H1 (cell line): ENCODE results near the gene IGSF9. TPM values are rescaled to one million over a fixed set of nuclear protein-coding genes. Genes with fewer than 3 reads are reported as not detected.

Experiments used
- CTCF ChIA-PET: fragments of 300-600 bp; sonication (Branson Sonifier 250); formaldehyde crosslinking; loops from one replicate; lab custom pipeline; 2021; ENCODE audit not compliant: partially characterized antibody; lab: Charles Lee
- POLR2A ChIA-PET: fragments of 300-600 bp; sonication (Branson Sonifier 250); formaldehyde crosslinking; loops from one replicate; lab custom pipeline; 2021; ENCODE audit warnings: inconsistent platforms; ENCODE audit not compliant: partially characterized antibody; lab: Charles Lee
- DNase-seq, 2 experiments: peaks; one replicate each; pipeline versions ENCODE4 v3.0.0 to v3.0.0-alpha.2; 2010 to 2022; ENCODE audit warnings: low spot score in 2 of 2, low read depth in 1 of 2, mixed read lengths in 1 of 2
- FAIRE-seq: peaks from 2 replicates; lab custom pipeline; 2011; peaks lifted over from hg19 to GRCh38; lab: Jason Lieb, UNC
- H2AFZ ChIP-seq: 2 replicates; pipeline ENCODE4 v1.8.1; 2012; ENCODE audit warnings: low read length, inconsistent platforms
- H2AK5ac ChIP-seq: 2 replicates; pipeline ENCODE4 v1.6.1; 2013; ENCODE audit warnings: low read depth, low read length
- H2BK120ac ChIP-seq: replicated peaks from 2 replicates; pipeline ENCODE3; 2013; ENCODE audit warnings: low read depth, low read length, inconsistent platforms
- H2BK12ac ChIP-seq: 2 replicates; pipeline ENCODE4 v1.6.1; 2013; ENCODE audit warnings: low read depth, low read length
- H2BK15ac ChIP-seq: 2 replicates; pipeline ENCODE4 v1.6.1; 2013; ENCODE audit warnings: low read length
- H2BK20ac ChIP-seq: 2 replicates; pipeline ENCODE4 v1.6.1; 2013; ENCODE audit warnings: low read length
- H2BK5ac ChIP-seq: 2 replicates; pipeline ENCODE4 v1.6.1; 2013; ENCODE audit warnings: low read depth, low read length
- H3K14ac ChIP-seq: 2 replicates; pipeline ENCODE4 v1.6.1; 2013; ENCODE audit warnings: inconsistent platforms; ENCODE audit not compliant: insufficient read length
- H3K18ac ChIP-seq: 2 replicates; pipeline ENCODE4 v1.6.1; 2013; ENCODE audit warnings: low read length; ENCODE audit errors: extremely low read depth
- H3K23ac ChIP-seq: 2 replicates; pipeline ENCODE4 v1.6.1; 2013; ENCODE audit warnings: inconsistent platforms; ENCODE audit not compliant: insufficient read length
- H3K23me2 ChIP-seq: 2 replicates; pipeline ENCODE4 v1.6.1; 2013; ENCODE audit warnings: low read depth, low read length
- H3K27ac ChIP-seq: 2 replicates; pipeline ENCODE4 v1.6.1; 2011; ENCODE audit warnings: low read depth, low read length, inconsistent platforms
- H3K27me3 ChIP-seq, 4 experiments: replicated peaks in 1 of 4; 1 replicate in 1 of 4; 2 replicates in 3 of 4; pipeline versions ENCODE4 v1.6.1 to v1.8.1; 2011 to 2013; ENCODE audit warnings: low read length in 3 of 4, mild to moderate bottlenecking in 3 of 4, inconsistent platforms in 2 of 4, mixed read lengths in 2 of 4, moderate library complexity in 1 of 4; ENCODE audit not compliant: control insufficient read depth in 3 of 4, insufficient read depth in 3 of 4; ENCODE audit errors: extremely low read depth in 1 of 4
- H3K36me3 ChIP-seq, 4 experiments: 2 replicates each; pipeline versions ENCODE4 v1.6.1 to v1.8.1; 2011 to 2013; ENCODE audit warnings: mild to moderate bottlenecking in 4 of 4, low read length in 3 of 4, moderate library complexity in 2 of 4, control low read depth in 1 of 4, inconsistent platforms in 1 of 4; ENCODE audit not compliant: insufficient read depth in 4 of 4, control insufficient read depth in 2 of 4
- H3K4ac ChIP-seq: replicated peaks from 2 replicates; pipeline ENCODE3; 2013; ENCODE audit warnings: low read length, low read depth, mixed read lengths, inconsistent platforms; ENCODE audit not compliant: insufficient read length
- H3K4me1 ChIP-seq, 4 experiments: replicated peaks in 1 of 4; 1 replicate in 1 of 4; 2 replicates in 3 of 4; pipeline versions ENCODE4 v1.6.1 to v1.8.1; 2011 to 2013; ENCODE audit warnings: low read length in 3 of 4, inconsistent platforms in 2 of 4, mixed read lengths in 1 of 4; ENCODE audit not compliant: insufficient read depth in 4 of 4, control insufficient read depth in 3 of 4
- H3K4me2 ChIP-seq, 2 experiments: 2 replicates each; pipeline versions ENCODE4 v1.6.1 to v1.8.1; 2011 to 2013; ENCODE audit warnings: low read depth in 2 of 2, low read length in 2 of 2, control low read depth in 1 of 2, inconsistent platforms in 1 of 2, mild to moderate bottlenecking in 1 of 2; ENCODE audit not compliant: insufficient read depth in 1 of 2
- H3K4me3 ChIP-seq, 4 experiments: fragments of 200-600, 300-600 bp in 1 of 4; sonication (generic), shearing (Covaris generic), sonication (Bioruptor Twin) in 1 of 4; 2 replicates each; pipeline versions ENCODE4 v1.5.1 to v1.8.1; 2011 to 2016; ENCODE audit warnings: low read length in 4 of 4, low read depth in 3 of 4, control low read depth in 2 of 4, inconsistent platforms in 2 of 4, mild to moderate bottlenecking in 2 of 4, mixed read lengths in 1 of 4, moderate library complexity in 1 of 4; ENCODE audit not compliant: insufficient read depth in 2 of 4; ENCODE audit errors: extremely low read depth in 1 of 4
- H3K56ac ChIP-seq: replicated peaks from 2 replicates; pipeline ENCODE3; 2013; ENCODE audit warnings: low read depth, mild to moderate bottlenecking, mixed read lengths, low read length, inconsistent platforms; ENCODE audit not compliant: insufficient read length
- H3K79me1 ChIP-seq: 2 replicates; pipeline ENCODE4 v1.6.1; 2013; ENCODE audit warnings: low read depth, low read length, control low read depth
- H3K79me2 ChIP-seq, 2 experiments: 2 replicates each; pipeline versions ENCODE4 v1.6.1 to v1.8.1; 2012 to 2013; ENCODE audit warnings: low read length in 2 of 2, mild to moderate bottlenecking in 2 of 2, inconsistent platforms in 1 of 2; ENCODE audit not compliant: insufficient read depth in 2 of 2, control insufficient read depth in 1 of 2
- H3K9ac ChIP-seq, 4 experiments: replicated peaks in 1 of 4; 1 replicate in 1 of 4; 2 replicates in 3 of 4; pipeline versions ENCODE4 v1.6.1 to v1.8.1; 2011 to 2013; ENCODE audit warnings: low read depth in 3 of 4, low read length in 3 of 4, control low read depth in 2 of 4, mild to moderate bottlenecking in 2 of 4, moderate library complexity in 2 of 4, inconsistent platforms in 1 of 4; ENCODE audit errors: extremely low read depth in 1 of 4
- H3K9me3 ChIP-seq, 2 experiments: 2 replicates each; pipeline versions ENCODE4 v1.6.1 to v1.8.1; 2012 to 2013; ENCODE audit warnings: mild to moderate bottlenecking in 2 of 2, moderate library complexity in 2 of 2, control low read depth in 1 of 2, inconsistent platforms in 1 of 2, low read depth in 1 of 2, low read length in 1 of 2, mixed read lengths in 1 of 2; ENCODE audit not compliant: insufficient read depth in 2 of 2
- H4K20me1 ChIP-seq, 2 experiments: replicated peaks in 1 of 2; 2 replicates each; pipeline versions ENCODE3 to v1.8.1; 2011 to 2013; ENCODE audit warnings: inconsistent platforms in 2 of 2, low read length in 2 of 2, mild to moderate bottlenecking in 1 of 2; ENCODE audit not compliant: insufficient read depth in 2 of 2, control insufficient read depth in 1 of 2
- H4K5ac ChIP-seq: 2 replicates; pipeline ENCODE4 v1.6.1; 2013; ENCODE audit warnings: low read length, low read depth, mixed read lengths, inconsistent platforms; ENCODE audit not compliant: insufficient read length
- H4K8ac ChIP-seq: 2 replicates; pipeline ENCODE4 v1.8.0; 2013; ENCODE audit warnings: mild to moderate bottlenecking, moderate library complexity, low read length, inconsistent platforms; ENCODE audit not compliant: insufficient read depth; ENCODE audit errors: extremely low read depth
- H4K91ac ChIP-seq: replicated peaks from 2 replicates; pipeline ENCODE3; 2013; ENCODE audit warnings: low read length, mixed read lengths, inconsistent platforms; ENCODE audit not compliant: insufficient read length
- ASH2L ChIP-seq: fragments of 200-600, 300-600 bp; sonication (generic); IDR thresholded peaks from one replicate; pipeline ENCODE4 v1.7.1; 2017; ENCODE audit warnings: low read length
- ATF3 ChIP-seq: IDR thresholded peaks from 2 replicates; pipeline ENCODE4 v1.6.1; 2011; ENCODE audit warnings: low read depth, mild to moderate bottlenecking, low read length; ENCODE audit not compliant: insufficient read depth
- BRCA1 ChIP-seq: IDR thresholded peaks from 2 replicates; pipeline ENCODE4 v1.6.1; 2012; ENCODE audit warnings: low read depth, low read length, improper control_type of control experiment
- EZH2 ChIP-seq: fragments of 200-600 bp; sonication (generic); IDR thresholded peaks from 2 replicates; pipeline ENCODE4 v1.7.1; 2012; ENCODE audit warnings: low read depth, mild to moderate bottlenecking, moderate library complexity, low read length, inconsistent platforms; ENCODE audit not compliant: severe bottlenecking
- FOSL1 ChIP-seq: IDR thresholded peaks from 2 replicates; pipeline ENCODE4 v1.6.1; 2011; ENCODE audit warnings: mild to moderate bottlenecking, low read depth, low read length, moderate library complexity; ENCODE audit not compliant: insufficient read depth
- GTF2F1 ChIP-seq: IDR thresholded peaks from 2 replicates; pipeline ENCODE4 v1.6.1; 2012; ENCODE audit warnings: low read depth, low read length, improper control_type of control experiment, borderline replicate concordance
- HDAC2 ChIP-seq, 2 experiments: fragments of 300-600 bp in 1 of 2; sonication (generic) in 1 of 2; IDR thresholded peaks; 2 replicates each; pipeline ENCODE4 v1.6.1; 2011 to 2012; ENCODE audit warnings: low read depth in 2 of 2, low read length in 2 of 2, mild to moderate bottlenecking in 2 of 2, moderate library complexity in 2 of 2, borderline replicate concordance in 1 of 2, inconsistent platforms in 1 of 2
- JUN ChIP-seq: IDR thresholded peaks from 2 replicates; pipeline ENCODE4 v1.6.1; 2011; ENCODE audit warnings: low read depth, mild to moderate bottlenecking, improper control_type of control experiment, low read length
- POLR2AphosphoS5 ChIP-seq: IDR thresholded peaks from 2 replicates; pipeline ENCODE4 v1.6.1; 2011; ENCODE audit warnings: low read depth, low read length
- RFX5 ChIP-seq: IDR thresholded peaks from 2 replicates; pipeline ENCODE4 v1.6.1; 2011; ENCODE audit warnings: low read depth, low read length, improper control_type of control experiment, borderline replicate concordance
- SIRT6 ChIP-seq: IDR thresholded peaks from one replicate; pipeline ENCODE4 v1.7.1; 2012; ENCODE audit warnings: low read length, inconsistent platforms
- SP4 ChIP-seq: IDR thresholded peaks from 2 replicates; pipeline ENCODE4 v1.6.1; 2012; ENCODE audit warnings: low read length, inconsistent platforms
- TBP ChIP-seq: IDR thresholded peaks from 2 replicates; pipeline ENCODE4 v1.6.1; 2011; ENCODE audit warnings: low read depth, low read length, improper control_type of control experiment
- TCF12 ChIP-seq: IDR thresholded peaks from 2 replicates; pipeline ENCODE4 v1.6.1; 2011; ENCODE audit warnings: low read depth, mild to moderate bottlenecking, low read length
- WGBS, 2 experiments: shearing (Covaris generic) in 1 of 2; methylation state at CpG; one replicate each; pipeline versions ENCODE4 v1.1.6 to v1.1.7; 2013 to 2015; ENCODE audit warnings: low lambda C conversion rate in 2 of 2, mixed read lengths in 2 of 2, inconsistent platforms in 1 of 2, low coverage in 1 of 2, missing lambda C conversion rate in 1 of 2; ENCODE audit not compliant: insufficient replicate concordance in 2 of 2, insufficient coverage in 1 of 2, insufficient read length in 1 of 2; ENCODE audit errors: extremely low coverage in 1 of 2, missing lambda C conversion rate in 1 of 2; 5-methylcytosine and 5-hydroxymethylcytosine counted together
- polyA plus RNA-seq, 7 experiments: library from polyadenylated mRNA; depleted of rRNA in 3 of 7; stranded (reverse) in 5 of 7; unstranded in 2 of 7; fragments of >200 nt in 5 of 7; fragments of 200-250 nt in 2 of 7; gene quantifications; 1 replicate in 5 of 7; 2 replicates in 1 of 7; 4 replicates in 1 of 7; pipeline versions ENCODE4 v1.2.1 to v1.2.3, GENCODE V29; 2011 to 2013; ENCODE audit warnings: missing spikeins in 2 of 7, mixed read lengths in 2 of 7
- total RNA-seq: library from RNA; stranded (reverse); fragmentation: NEBNext Ultra II Directional; extraction: Animal tissue kit (Norgen Biotek cat#: 25700); gene quantifications from 2 replicates; pipeline ENCODE4 v1.2.1, GENCODE V29; 2021

The IGSF9 gene
- total and polyA plus RNA-seq, 2 of the 8 experiments (the other 6 are each of a cell fraction or from before 2014, with no cell fraction given) = 10.9 to 28.1 TPM

GRCh38 chr1:159960721-159961381 lies 15.4 kb upstream of the IGSF9 start:
- no peaks in the 10 kb centered on the region for H3K79me2 ChIP-seq
- no peak overlapping the region for H3K4me2 ChIP-seq
- no peak overlapping the region for H2BK120ac ChIP-seq
- DNase-seq (no peak), FAIRE-seq (no peak)
- no peak overlapping the region for H3K23ac ChIP-seq
- no peak overlapping the region for H3K9ac ChIP-seq
- H3K56ac ChIP-seq = no peak overlapping the region
- H2BK15ac ChIP-seq = no peak overlapping the region
- H4K5ac ChIP-seq = no peak overlapping the region
- no peak overlapping the region for H2AK5ac ChIP-seq
- no peaks in the 10 kb centered on the region for H3K27me3 ChIP-seq
- no peaks in the 10 kb centered on the region for H4K20me1 ChIP-seq
- no peak overlapping the region for H2BK20ac ChIP-seq
- no peaks in the 10 kb centered on the region for H3K9me3 ChIP-seq
- no peak overlapping the region for H3K14ac ChIP-seq
- CTCF ChIA-PET = interaction anchor here (0.5 to 35.5 kb wide), 2 partner anchors 44 to 109 kb away, joined by 3 to 696 read pairs; no protein-coding TSS in a partner anchor
- H3K18ac ChIP-seq = no peak overlapping the region
- no peak overlapping the region for H3K27ac ChIP-seq
- no peak overlapping the region for H2AFZ ChIP-seq
- no peaks in the 10 kb centered on the region for H3K23me2 ChIP-seq
- H3K4me3 ChIP-seq = no peak overlapping the region
- no peak overlapping the region for H4K8ac ChIP-seq
- POLR2A ChIA-PET = no interaction called here
- WGBS, 2 experiments = 81% methylated on average over 5 of the region's 5 CpGs; no CpG with 5 or more reads in 1 of the 2 experiments
- H3K36me3 ChIP-seq = no peaks in the 10 kb centered on the region
- no peaks in the 10 kb centered on the region; a peak in 1 of 7 replicates for H3K4me1 ChIP-seq
- H2BK12ac ChIP-seq = no peak overlapping the region
- H2BK5ac ChIP-seq = no peak overlapping the region
- no peak overlapping the region for H4K91ac ChIP-seq
- H3K4ac ChIP-seq = no peak overlapping the region
- H3K79me1 ChIP-seq = no peaks in the 10 kb centered on the region
- TF ChIP-seq ASH2L (no peak), ATF3 (no peak), TBP (no peak), RFX5 (no peak), FOSL1 (no peak), HDAC2 (IDR thresholded peaks at IDR 0.05; ENCODE audit: borderline replicate concordance in 1 of 2, low read depth in 2 of 2, low read length in 2 of 2) (no peak), JUN (no peak), SIRT6 (no peak), GTF2F1 (no peak), EZH2 (no peak), BRCA1 (no peak), TCF12 (no peak), POLR2AphosphoS5 (no peak), SP4 (no peak)
